Measurements from ENCODE around the gene SULT2B1. TPM values are rescaled to one million over a fixed set of nuclear protein-coding genes. Genes with fewer than 3 reads are reported as not detected.
"Not testable (repeated sequence)": the region's sequence is repeated elsewhere in the genome, so short reads cannot be mapped to it uniquely, and the experiment has no call there.

Gene SULT2B1
- total RNA-seq, 2 donors from 2014 or later, result 1.0 TPM; not detected in 1

- Histone ChIP-seq H3K4me1 (no peaks in the 10 kb centered on the region), H3K27me3 (no peaks in the 10 kb centered on the region), H3K4me3 (no peak overlapping the region), H3K36me3 (replicated peaks in 1 of 2; ENCODE audit: insufficient read depth in 1 of 2, low read depth in 2 of 2) (no peaks in the 10 kb centered on the region), H3K27ac (no peak overlapping the region), H3K9me3 (peaks cover 0 to 10% (median 2%) of the 10 kb centered on the region in 3 donors)
- no peak for ATAC-seq
- intact Hi-C loops (cut with DNase I), result no loop called here
- 86 to 91% methylated on average over 4 of the region's 4 CpGs for WGBS, 2 donors
- no peak for TF ChIP-seq CTCF (IDR thresholded peaks at IDR 0.05)
- no peak for TF ChIP-seq POLR2A (IDR thresholded peaks at IDR 0.05)
- DNase-seq, result no peak
Observed at GRCh38 chr19:48529156-48529555, 22.8 kb upstream of the SULT2B1 start.

- TF ChIP-seq POLR2A (IDR thresholded peaks at IDR 0.05) (no peak), CTCF (IDR thresholded peaks at IDR 0.05) (no peak)
- no peaks in the 10 kb centered on the region for H3K36me3 ChIP-seq (replicated peaks in 1 of 2; ENCODE audit: insufficient read depth in 1 of 2, low read depth in 2 of 2)
- peaks cover 0 to 10% (median 2%) of the 10 kb centered on the region in 3 donors for H3K9me3 ChIP-seq
- intact Hi-C loops (cut with DNase I), result no loop called here
- WGBS, 2 donors, result 55 to 61% methylated on average over 10 to 20 of the region's 20 CpGs
- H3K27ac ChIP-seq, result no peak overlapping the region
- H3K27me3 ChIP-seq, result no peaks in the 10 kb centered on the region
- ATAC-seq (no peak), DNase-seq (no peak)
- no peaks in the 10 kb centered on the region for H3K4me1 ChIP-seq
- H3K4me3 ChIP-seq, result no peak overlapping the region
Observed at GRCh38 chr19:48530066-48530720, 21.8 kb upstream of the SULT2B1 start.

GRCh38 chr19:48530770-48531169 lies 21.2 kb upstream of the SULT2B1 start:
- H3K27me3 ChIP-seq, result no peaks in the 10 kb centered on the region
- no peak overlapping the region for H3K27ac ChIP-seq
- H3K36me3 ChIP-seq (replicated peaks in 1 of 2; ENCODE audit: insufficient read depth in 1 of 2, low read depth in 2 of 2), result no peaks in the 10 kb centered on the region
- 30 to 32% methylated on average over 6 of the region's 6 CpGs for WGBS, 2 donors
- H3K4me1 ChIP-seq, result no peaks in the 10 kb centered on the region
- no peak for DNase-seq
- no peak for ATAC-seq
- no peak overlapping the region for H3K4me3 ChIP-seq
- peaks cover 0 to 10% (median 2%) of the 10 kb centered on the region in 3 donors for H3K9me3 ChIP-seq
- intact Hi-C loops (cut with DNase I), result no loop called here
- TF ChIP-seq CTCF (IDR thresholded peaks at IDR 0.05) (no peak), POLR2A (IDR thresholded peaks at IDR 0.05) (no peak)

- Histone ChIP-seq H3K9me3 (peaks cover 0 to 7% (median 2%) of the 10 kb centered on the region in 3 donors), H3K4me1 (no peaks in the 10 kb centered on the region), H3K36me3 (replicated peaks in 1 of 2; ENCODE audit: insufficient read depth in 1 of 2, low read depth in 2 of 2) (no peaks in the 10 kb centered on the region), H3K27ac (no peak overlapping the region), H3K4me3 (no peak overlapping the region), H3K27me3 (no peaks in the 10 kb centered on the region)
- ATAC-seq (no peak), DNase-seq (no peak)
- no peak for TF ChIP-seq CTCF (IDR thresholded peaks at IDR 0.05)
- TF ChIP-seq POLR2A (IDR thresholded peaks at IDR 0.05), result no peak
- intact Hi-C loops (cut with DNase I), result no loop called here
- WGBS, 2 donors, result 76 to 77% methylated on average over 10 of the region's 10 CpGs
Observed at GRCh38 chr19:48533770-48534169, 18.2 kb upstream of the SULT2B1 start.

GRCh38 chr19:48537541-48537940 lies 14.4 kb upstream of the SULT2B1 start:
- Histone ChIP-seq H3K27me3 (no peaks in the 10 kb centered on the region), H3K27ac (no peak overlapping the region)
- 69 to 74% methylated on average over 7 of the region's 7 CpGs for WGBS, 2 donors

GRCh38 chr19:48538057-48538456 lies 13.9 kb upstream of the SULT2B1 start:
- H3K27ac ChIP-seq; intact Hi-C loops (cut with DNase I): not testable (repeated sequence)

More at GRCh38 chr19:48537541-48537940, 14.4 kb upstream of the SULT2B1 start:
- Histone ChIP-seq H3K4me3 (no peak overlapping the region), H3K9me3 (no peaks in the 10 kb centered on the region), H3K4me1 (no peaks in the 10 kb centered on the region), H3K36me3 (replicated peaks in 1 of 2; ENCODE audit: insufficient read depth in 1 of 2, low read depth in 2 of 2) (no peaks in the 10 kb centered on the region)
- intact Hi-C loops (cut with DNase I), result no loop called here
- TF ChIP-seq POLR2A (IDR thresholded peaks at IDR 0.05) (no peak), CTCF (IDR thresholded peaks at IDR 0.05) (no peak)
- no peak for ATAC-seq
- no peak for DNase-seq

More at GRCh38 chr19:48538057-48538456, 13.9 kb upstream of the SULT2B1 start:
- H3K4me1 ChIP-seq; ATAC-seq; H3K36me3 ChIP-seq (replicated peaks in 1 of 2; ENCODE audit: insufficient read depth in 1 of 2, low read depth in 2 of 2); H3K27me3 ChIP-seq; H3K4me3 ChIP-seq; DNase-seq; H3K9me3 ChIP-seq: not testable (repeated sequence)
- 79 to 82% methylated on average over 8 of the region's 8 CpGs for WGBS, 2 donors

All from body of pancreas (tissue), 4 donors.